GM12878 (cell line): ENCODE results near the gene MAPKAP1. TPM values are rescaled to one million over a fixed set of nuclear protein-coding genes. Genes with fewer than 3 reads are reported as not detected.

Experiments used
- ATAC-seq: fragments of 200-7000 bp; cut with Tn5 transposase; 3 replicates; pipeline ENCODE4 v1.9.1; 2020; ENCODE audit warnings: mild to moderate bottlenecking, moderate library complexity
- BruUV-seq: library from RNA; stranded (reverse); fragments of 400-500 nt; replicated peaks from 2 replicates; lab custom pipeline; 2021; lab: Mats Ljungman, UMichigan
- CTCF ChIA-PET: fragments of 300-600 bp; sonication (Branson Sonifier 250); formaldehyde crosslinking; extraction: SDS; loops from one replicate; lab custom pipeline; 2021; ENCODE audit warnings: inconsistent platforms; lab: Yijun Ruan, JAX
- POLR2A ChIA-PET: fragments of 350-600 bp; formaldehyde crosslinking; extraction: SDS; loops from one replicate; lab custom pipeline; 2021; ENCODE audit warnings: inconsistent platforms; lab: Charles Lee
- RAD21 ChIA-PET: fragments of 300-600 bp; sonication (Branson Sonifier 250); formaldehyde crosslinking; loops from one replicate; lab custom pipeline; 2023; ENCODE audit warnings: antibody characterized with exemption; ENCODE audit not compliant: unreplicated experiment; lab: Charles Lee
- SMC1A ChIA-PET: fragments of 300-600 bp; sonication (Branson Sonifier 250); formaldehyde crosslinking; loops from one replicate; lab custom pipeline; 2023; ENCODE audit not compliant: unreplicated experiment, uncharacterized antibody; lab: Charles Lee
- DNase-seq: peaks from one replicate; pipeline ENCODE4 v3.0.0-alpha.2; 2011; ENCODE audit warnings: low read depth, low spot score
- FAIRE-seq: peaks from 3 replicates; lab custom pipeline; 2011; peaks lifted over from hg19 to GRCh38; lab: Jason Lieb, UNC
- H2AFZ ChIP-seq: 2 replicates; pipeline ENCODE4 v1.6.0; 2011; ENCODE audit warnings: low read depth, low read length, control low read depth; ENCODE audit not compliant: control insufficient read depth
- H3K27ac ChIP-seq: 2 replicates; pipeline ENCODE4 v1.5.1; 2011; ENCODE audit warnings: control low read depth; ENCODE audit not compliant: control insufficient read depth, insufficient read depth
- H3K27me3 ChIP-seq, 2 experiments: replicated peaks in 1 of 2; 2 replicates each; pipeline versions ENCODE4 v1.6.0 to v1.6.1; 2011; ENCODE audit warnings: low read length in 1 of 2; ENCODE audit not compliant: control insufficient read depth in 2 of 2, insufficient read depth in 2 of 2
- H3K36me3 ChIP-seq, 2 experiments: 2 replicates each; pipeline ENCODE4 v1.5.1; 2011; ENCODE audit warnings: low read length in 1 of 2; ENCODE audit not compliant: control insufficient read depth in 2 of 2, insufficient read depth in 2 of 2
- H3K4me1 ChIP-seq: 2 replicates; pipeline ENCODE4 v1.6.1; 2011; ENCODE audit warnings: mild to moderate bottlenecking, low read length, moderate library complexity, mixed read lengths; ENCODE audit not compliant: control insufficient read depth, insufficient read depth
- H3K4me2 ChIP-seq: 2 replicates; pipeline ENCODE4 v1.6.0; 2011; ENCODE audit warnings: control low read depth; ENCODE audit not compliant: control insufficient read depth, insufficient read depth
- H3K4me3 ChIP-seq: fragments of 200-600 bp; sonication (generic); 2 replicates; pipeline ENCODE4 v1.5.1; 2016
- H3K79me2 ChIP-seq: 2 replicates; pipeline ENCODE4 v1.6.0; 2011; ENCODE audit warnings: low read length; ENCODE audit not compliant: control insufficient read depth, insufficient read depth
- H3K9ac ChIP-seq: 2 replicates; pipeline ENCODE4 v1.8.0; 2011; ENCODE audit warnings: low read length, control low read depth, mixed read lengths; ENCODE audit not compliant: control insufficient read depth, insufficient read depth
- H3K9me3 ChIP-seq: replicated peaks from 3 replicates; pipeline ENCODE4 v1.5.1; 2011; ENCODE audit warnings: mild to moderate bottlenecking, low read length; ENCODE audit not compliant: control insufficient read depth, insufficient read depth
- H4K20me1 ChIP-seq: 2 replicates; pipeline ENCODE4 v1.6.0; 2011; ENCODE audit not compliant: control insufficient read depth, insufficient read depth
- BCLAF1 ChIP-seq: fragments of 450-650 bp; IDR thresholded peaks from 2 replicates; pipeline ENCODE4 v1.6.1; 2017; ENCODE audit warnings: antibody characterized with exemption, mild to moderate bottlenecking, moderate library complexity
- E2F4 ChIP-seq: IDR thresholded peaks from 2 replicates; pipeline ENCODE4 v1.6.1; 2012; ENCODE audit warnings: low read depth, low read length, improper control_type of control experiment
- EED ChIP-seq: sonication (generic); IDR thresholded peaks from 2 replicates; pipeline ENCODE4 v1.6.1; 2016; ENCODE audit warnings: antibody characterized with exemption, low read depth
- GATAD2B ChIP-seq: fragments of 450-650 bp; conservative IDR thresholded peaks from 2 replicates; pipeline ENCODE4 v1.6.1; 2017; ENCODE audit warnings: low read depth, mild to moderate bottlenecking, moderate library complexity
- HDGF ChIP-seq: fragments of 450-650 bp; IDR thresholded peaks from 2 replicates; pipeline ENCODE4 v1.6.1; 2016; ENCODE audit warnings: antibody characterized with exemption
- KLF5 ChIP-seq: fragments of 450-650 bp; IDR thresholded peaks from 2 replicates; pipeline ENCODE4 v1.6.1; 2014; ENCODE audit warnings: mild to moderate bottlenecking; ENCODE audit not compliant: partially characterized antibody
- MLLT1 ChIP-seq: fragments of 450-650 bp; IDR thresholded peaks from 2 replicates; pipeline ENCODE4 v1.6.1; 2016; ENCODE audit warnings: mild to moderate bottlenecking
- MTA2 ChIP-seq: fragments of 450-650 bp; IDR thresholded peaks from 2 replicates; pipeline ENCODE4 v1.6.1; 2016; ENCODE audit warnings: low read depth, mild to moderate bottlenecking, moderate library complexity
- PAX8 ChIP-seq: fragments of 450-650 bp; IDR thresholded peaks from 2 replicates; pipeline ENCODE4 v1.6.1; 2017; ENCODE audit warnings: mild to moderate bottlenecking, moderate library complexity
- POLR2AphosphoS2 ChIP-seq: IDR thresholded peaks from 2 replicates; pipeline ENCODE4 v1.6.1; 2011; ENCODE audit warnings: low read depth, mild to moderate bottlenecking, low read length, improper control_type of control experiment, moderate library complexity
- STAT1 ChIP-seq: fragments of 450-650 bp; conservative IDR thresholded peaks from 2 replicates; pipeline ENCODE4 v1.6.1; 2014; ENCODE audit warnings: antibody characterized with exemption, mild to moderate bottlenecking
- STAT3 ChIP-seq: IDR thresholded peaks from 2 replicates; pipeline ENCODE4 v1.6.1; 2011; ENCODE audit warnings: low read depth, low read length, improper control_type of control experiment
- TAF1 ChIP-seq: IDR thresholded peaks from 2 replicates; pipeline ENCODE4 v1.6.1; 2011; ENCODE audit warnings: mild to moderate bottlenecking, low read depth, low read length, borderline replicate concordance
- ZNF384 ChIP-seq: IDR thresholded peaks from 2 replicates; pipeline ENCODE4 v1.6.1; 2012; ENCODE audit warnings: low read depth, mild to moderate bottlenecking, low read length, improper control_type of control experiment, borderline replicate concordance
- WGBS: methylation state at CpG from one replicate; pipeline ENCODE4 v1.1.6; 2016; ENCODE audit warnings: low lambda C conversion rate; ENCODE audit not compliant: insufficient replicate concordance, insufficient coverage; ENCODE audit errors: missing lambda C conversion rate; 5-methylcytosine and 5-hydroxymethylcytosine counted together
- in situ Hi-C: fragments of 300-500 bp; cut with MboI; formaldehyde crosslinking; loops from 9 replicates; pipeline ENCODE4 v1.14.3; 2018; ENCODE audit warnings: mixed read lengths
- intact Hi-C: fragments of 100-400 bp; cut with micrococcal nuclease; formaldehyde crosslinking; loops from one replicate; pipeline ENCODE4 v1.14.2; 2022; ENCODE audit not compliant: unreplicated experiment
- polyA plus RNA-seq, 11 experiments: library from polyadenylated mRNA; depleted of rRNA in 4 of 11; unstranded in 6 of 11; stranded (reverse) in 5 of 11; fragments of >200 nt; fragmentation: Nextera tagmentation in 4 of 11; fragmentation: Illumina TruSeq in 1 of 11; extraction: Ambion mirVana in 4 of 11; extraction: Trizol in 1 of 11; gene quantifications; 1 replicate in 1 of 11; 2 replicates in 10 of 11; pipeline versions ENCODE4 v1.2.1 to v1.2.3, GENCODE V29; 2011 to 2016; ENCODE audit warnings: inconsistent platforms in 2 of 11, missing spikeins in 2 of 11, low read depth in 1 of 11
- total RNA-seq, 4 experiments: library from RNA; depleted of rRNA in 3 of 4; stranded (reverse); fragments of >200 nt in 3 of 4; fragmentation: Illumina TruSeq in 1 of 4; extraction: Trizol in 1 of 4; gene quantifications; 2 replicates each; pipeline versions ENCODE4 v1.2.1 to v1.2.3, GENCODE V29; 2013 to 2021

The MAPKAP1 gene
- total and polyA plus RNA-seq, 10 of the 15 experiments (the other 5 are each of a cell fraction or from before 2014, with no cell fraction given) = 5.1 to 188 (median 105) TPM

- no peak for TF ChIP-seq EED
- TF ChIP-seq E2F4 = no peak
- no peak for TF ChIP-seq POLR2AphosphoS2
- no peak for TF ChIP-seq BCLAF1
- no peak for TF ChIP-seq ZNF384
- no peak for TF ChIP-seq MLLT1
- TF ChIP-seq PAX8 = no peak
- TF ChIP-seq HDGF = no peak
- no peak for TF ChIP-seq MTA2
- no peak for TF ChIP-seq GATAD2B
- no peak for TF ChIP-seq TAF1
- TF ChIP-seq STAT3 = no peak
- TF ChIP-seq KLF5 = no peak
- no peak for TF ChIP-seq STAT1
- in situ Hi-C loops = no loop called here
These were observed 223.3 kb downstream of the MAPKAP1 start for GRCh38 chr9:125483697-125484096.

More at GRCh38 chr9:125483697-125484096, 223.3 kb downstream of the MAPKAP1 start:
- no peaks in the 10 kb centered on the region for H3K79me2 ChIP-seq
- 96% methylated on average over 2 of the region's 2 CpGs for WGBS
- H3K9ac ChIP-seq = no peak overlapping the region
- ChIA-PET SMC1A (no interaction called here), POLR2A (no interaction called here), RAD21 (no interaction called here), CTCF (interaction anchor here (0.5 kb wide), 1 partner anchor 19 kb away, joined by 3 read pairs; no protein-coding TSS in a partner anchor)
- H3K4me3 ChIP-seq = no peak overlapping the region
- H3K27me3 ChIP-seq = no peaks in the 10 kb centered on the region
- FAIRE-seq (no peak), ATAC-seq (no peak), DNase-seq (no peak)
- intact Hi-C loops = no loop called here
- H3K4me2 ChIP-seq = no peak overlapping the region
- no peak overlapping the region for H3K27ac ChIP-seq
- no peak overlapping the region for H2AFZ ChIP-seq
- H4K20me1 ChIP-seq = no peaks in the 10 kb centered on the region
- no TSS peak for BruUV-seq
- H3K36me3 ChIP-seq = peaks cover 2 to 9% of the 10 kb centered on the region in 2 experiments; a peak in 3 of 4 replicates
- H3K9me3 ChIP-seq = no peaks in the 10 kb centered on the region
- H3K4me1 ChIP-seq = no peaks in the 10 kb centered on the region
